HG03442 (cell line): ENCODE data around the gene CYP4F22.
"Not testable (repeated sequence)": the region's sequence is repeated elsewhere in the genome, so short reads cannot be mapped to it uniquely, and the experiment has no call there.

Source experiments
- ATAC-seq: cut with Tn5 transposase; IDR thresholded peaks from one replicate; pipeline ENCODE4 v1.9.1; 2021; ENCODE audit warnings: mild to moderate bottlenecking, moderate library complexity; ENCODE audit not compliant: unreplicated experiment

The CYP4F22 gene

GRCh38 chr19:15533522-15533830 lies 25.2 kb downstream of the CYP4F22 start:
- not testable (repeated sequence) for ATAC-seq

- ATAC-seq, result no peak
These were observed 26.9 kb downstream of the CYP4F22 start for GRCh38 chr19:15534957-15535864.

GRCh38 chr19:15536350-15536749 lies 28.0 kb downstream of the CYP4F22 start:
- no peak for ATAC-seq

- no peak for ATAC-seq
These were observed 30.4 kb downstream of the CYP4F22 start for GRCh38 chr19:15538774-15539173.

GRCh38 chr19:15539638-15540037 lies 31.3 kb downstream of the CYP4F22 start:
- no peak for ATAC-seq

- ATAC-seq, result no peak
These were observed 32.1 kb downstream of the CYP4F22 start for GRCh38 chr19:15540435-15540834.

GRCh38 chr19:15544283-15544682 lies 36.0 kb downstream of the CYP4F22 start:
- no peak for ATAC-seq

- ATAC-seq, result no peak
These were observed 36.6 kb downstream of the CYP4F22 start for GRCh38 chr19:15544970-15545369.

- no peak for ATAC-seq
These were observed 40.3 kb downstream of the CYP4F22 start for GRCh38 chr19:15548648-15549047.

- no peak for ATAC-seq
These were observed 41.3 kb downstream of the CYP4F22 start for GRCh38 chr19:15549581-15549980.

- no peak for ATAC-seq
These were observed 41.9 kb downstream of the CYP4F22 start for GRCh38 chr19:15550273-15550672.

GRCh38 chr19:15550929-15551292 lies 42.6 kb downstream of the CYP4F22 start:
- no peak for ATAC-seq

GRCh38 chr19:15551293-15552004 lies 43.1 kb downstream of the CYP4F22 start:
- no peak for ATAC-seq

- no peak for ATAC-seq
These were observed 46.7 kb downstream of the CYP4F22 start for GRCh38 chr19:15555021-15555420.

- peak; percentile 54 for ATAC-seq
These were observed 47.7 kb downstream of the CYP4F22 start for GRCh38 chr19:15555759-15556633.

- no peak for ATAC-seq
These were observed 48.4 kb downstream of the CYP4F22 start for GRCh38 chr19:15556634-15557181.

GRCh38 chr19:15557223-15557622 lies 48.9 kb downstream of the CYP4F22 start:
- ATAC-seq, result no peak

GRCh38 chr19:15562145-15562544 lies 53.8 kb downstream of the CYP4F22 start:
- no peak for ATAC-seq

GRCh38 chr19:15562861-15563260 lies 54.5 kb downstream of the CYP4F22 start:
- ATAC-seq, result no peak

GRCh38 chr19:15563325-15563794 lies 55.0 kb downstream of the CYP4F22 start:
- ATAC-seq, result no peak

- ATAC-seq, result no peak
These were observed 55.6 kb downstream of the CYP4F22 start for GRCh38 chr19:15563931-15564330.
